K562 (cell line): ENCODE measurements around the gene GNAS-AS1. TPM values are rescaled to one million over a fixed set of nuclear protein-coding genes. Genes with fewer than 3 reads are reported as not detected.

ENCODE experiments used
- ATAC-seq: fragments of 200-7000 bp; cut with Tn5 transposase; 3 replicates; pipeline ENCODE4 v1.9.1; 2020; ENCODE audit warnings: moderate library complexity
- BruUV-seq: library from RNA; stranded (reverse); fragments of 400-500 nt; replicated peaks from 2 replicates; lab custom pipeline; 2021; lab: Mats Ljungman, UMichigan
- CTCF ChIA-PET: fragments of 300-600 bp; formaldehyde crosslinking; extraction: SDS; loops from one replicate; lab custom pipeline; 2021; ENCODE audit warnings: low intra/inter-chr PET ratio; lab: Yijun Ruan, JAX
- POLR2A ChIA-PET: fragments of 300-600, 350-650 bp; sonication (Branson Sonifier 250); formaldehyde crosslinking; extraction: SDS; loops from one replicate; lab custom pipeline; 2021; ENCODE audit warnings: antibody characterized with exemption, inconsistent platforms; lab: Yijun Ruan, JAX
- DNase-seq, 4 experiments: peaks; one replicate each; pipeline versions ENCODE4 v3.0.0 to v3.0.0-alpha.2; 2011 to 2018; ENCODE audit warnings: low spot score in 3 of 4, mixed read lengths in 3 of 4; ENCODE audit errors: extremely low read depth in 1 of 4
- FAIRE-seq: peaks from 2 replicates; lab custom pipeline; 2011; peaks lifted over from hg19 to GRCh38; lab: Jason Lieb, UNC
- H2AFZ ChIP-seq: 2 replicates; pipeline ENCODE4 v1.6.0; 2011; ENCODE audit warnings: low read depth, low read length, control low read depth, inconsistent platforms
- H3K27ac ChIP-seq: fragments of 200-600 bp; 3 replicates; pipeline ENCODE4 v1.8.0; 2011; ENCODE audit warnings: low read depth, mild to moderate bottlenecking, control low read depth, inconsistent platforms, low read length, moderate library complexity, mixed read lengths; ENCODE audit errors: extremely low read depth
- H3K27me3 ChIP-seq, 2 experiments: fragments of 300-600 bp in 1 of 2; 2 replicates in 1 of 2; 3 replicates in 1 of 2; pipeline versions ENCODE4 v1.6.0 to v1.8.0; 2011; ENCODE audit warnings: inconsistent platforms in 2 of 2, low read length in 2 of 2, mild to moderate bottlenecking in 1 of 2, mixed read lengths in 1 of 2, moderate library complexity in 1 of 2; ENCODE audit not compliant: control insufficient read depth in 2 of 2, insufficient read depth in 2 of 2
- H3K36me3 ChIP-seq: fragments of 300-600 bp; 3 replicates; pipeline ENCODE4 v1.8.0; 2011; ENCODE audit warnings: mild to moderate bottlenecking, low read length, inconsistent platforms; ENCODE audit not compliant: control insufficient read depth, insufficient read depth
- H3K4me1 ChIP-seq, 2 experiments: fragments of 200-600 bp in 1 of 2; replicated peaks in 1 of 2; 2 replicates in 1 of 2; 3 replicates in 1 of 2; pipeline versions ENCODE4 v1.5.1 to v1.8.0; 2011; ENCODE audit warnings: inconsistent platforms in 2 of 2, low read length in 2 of 2, mild to moderate bottlenecking in 1 of 2, mixed read lengths in 1 of 2, moderate library complexity in 1 of 2; ENCODE audit not compliant: control insufficient read depth in 2 of 2, insufficient read depth in 2 of 2
- H3K4me2 ChIP-seq: 2 replicates; pipeline ENCODE4 v1.6.1; 2011; ENCODE audit warnings: low read length, control low read depth, inconsistent platforms, mixed read lengths; ENCODE audit not compliant: insufficient read depth
- H3K4me3 ChIP-seq: fragments of 200-600 bp; sonication (generic), shearing (Covaris generic); 2 replicates; pipeline ENCODE4 v1.5.1; 2016; ENCODE audit warnings: control low read depth, inconsistent platforms
- H3K79me2 ChIP-seq: fragments of 200-600 bp; 3 replicates; pipeline ENCODE4 v1.8.0; 2011; ENCODE audit warnings: low read length, inconsistent platforms; ENCODE audit not compliant: control insufficient read depth, insufficient read depth
- H3K9ac ChIP-seq, 2 experiments: 2 replicates each; pipeline versions ENCODE4 v1.6.0 to v1.6.1; 2011; ENCODE audit warnings: low read depth in 2 of 2, low read length in 2 of 2, control low read depth in 1 of 2, inconsistent platforms in 1 of 2, mild to moderate bottlenecking in 1 of 2, mixed read lengths in 1 of 2; ENCODE audit not compliant: insufficient read depth in 1 of 2
- H3K9me1 ChIP-seq: one replicate; pipeline ENCODE4 v1.6.0; 2011; ENCODE audit warnings: inconsistent platforms, mild to moderate bottlenecking, low read length, moderate library complexity; ENCODE audit not compliant: control insufficient read depth, insufficient read depth
- H3K9me3 ChIP-seq: replicated peaks from 2 replicates; pipeline ENCODE4 v1.5.1; 2011; ENCODE audit warnings: low read depth, low read length, inconsistent platforms; ENCODE audit not compliant: control insufficient read depth, insufficient read depth
- H4K20me1 ChIP-seq: replicated peaks from 2 replicates; pipeline ENCODE4 v1.6.1; 2011; ENCODE audit warnings: low read length, inconsistent platforms, mixed read lengths; ENCODE audit not compliant: control insufficient read depth, insufficient read depth
- BRD4 ChIP-seq: fragments of 200-600 bp; sonication (generic); IDR thresholded peaks from 2 replicates; pipeline ENCODE4 v1.6.1; 2017; ENCODE audit warnings: inconsistent platforms
- CBX5 ChIP-seq: IDR thresholded peaks from 2 replicates; pipeline ENCODE4 v1.6.1; 2014; ENCODE audit warnings: low read depth, borderline replicate concordance
- ESRRB ChIP-seq: fragments of 250-450 bp; sonication (Bioruptor Pico); IDR thresholded peaks from 2 replicates; pipeline ENCODE4 v1.5.0; 2020; ENCODE audit warnings: mild to moderate bottlenecking, moderate library complexity, borderline replicate concordance
- NBN ChIP-seq: fragments of 450-650 bp; IDR thresholded peaks from 2 replicates; pipeline ENCODE4 v1.6.1; 2016; ENCODE audit warnings: low read depth, mild to moderate bottlenecking
- NCOA4 ChIP-seq: fragments of 450-650 bp; IDR thresholded peaks from 2 replicates; pipeline ENCODE4 v1.6.1; 2018; ENCODE audit warnings: mild to moderate bottlenecking; ENCODE audit not compliant: partially characterized antibody
- NFIC ChIP-seq: fragments of 450-650 bp; IDR thresholded peaks from 2 replicates; pipeline ENCODE4 v1.6.1; 2017; ENCODE audit warnings: mild to moderate bottlenecking, inconsistent platforms
- OTX1 ChIP-seq: fragments of 450-650 bp; formaldehyde crosslinking; IDR thresholded peaks from 2 replicates; pipeline ENCODE4 v1.4.0; 2022; ENCODE audit warnings: mild to moderate bottlenecking
- POLR2H ChIP-seq: IDR thresholded peaks from 2 replicates; pipeline ENCODE4 v1.6.1; 2016; ENCODE audit warnings: missing genetic modification characterization, low read depth, mild to moderate bottlenecking, control low read depth, missing compliant biosample characterization, moderate library complexity
- RBM22 ChIP-seq: fragments of 200-400 bp; formaldehyde crosslinking; IDR thresholded peaks from 2 replicates; pipeline ENCODE4 v1.6.1; 2018; ENCODE audit warnings: low read length, low read depth; ENCODE audit not compliant: poor library complexity, severe bottlenecking
- SAFB2 ChIP-seq: fragments of 200-400 bp; formaldehyde crosslinking; IDR thresholded peaks from 2 replicates; pipeline ENCODE4 v1.6.1; 2018; ENCODE audit warnings: borderline replicate concordance, low read length, low read depth, moderate library complexity; ENCODE audit not compliant: severe bottlenecking
- THRB ChIP-seq: fragments of 450-650 bp; formaldehyde crosslinking; conservative IDR thresholded peaks from 2 replicates; pipeline ENCODE4 v1.4.0; 2022; ENCODE audit warnings: mild to moderate bottlenecking, missing genetic modification characterization
- XRCC4 ChIP-seq: IDR thresholded peaks from one replicate; pipeline ENCODE4 v1.6.1; 2011; ENCODE audit not compliant: insufficient read depth, insufficient read length; ENCODE audit errors: extremely low read depth
- ZBTB2 ChIP-seq: fragments of 450-650 bp; IDR thresholded peaks from 2 replicates; pipeline ENCODE4 v1.6.1; 2016; ENCODE audit warnings: antibody characterized with exemption
- ZKSCAN3 ChIP-seq: fragments of 250-450 bp; sonication (Bioruptor Pico); IDR thresholded peaks from 2 replicates; pipeline ENCODE4 v1.4.0; 2020
- ZNF134 ChIP-seq: fragments of 250-450 bp; sonication (Bioruptor Pico); conservative IDR thresholded peaks from 2 replicates; pipeline ENCODE4 v1.4.0; 2020
- ZNF253 ChIP-seq: fragments of 250-450 bp; sonication (Bioruptor Pico); conservative IDR thresholded peaks from 2 replicates; pipeline ENCODE4 v1.6.1; 2021; ENCODE audit warnings: mild to moderate bottlenecking
- ZNF511 ChIP-seq: sonication (generic); formaldehyde crosslinking; IDR thresholded peaks from 2 replicates; pipeline ENCODE4 v1.8.0; 2022; ENCODE audit warnings: mild to moderate bottlenecking, missing genetic modification reagents
- WGBS: fragments of 100-300 bp; shearing (Covaris generic); methylation state at CpG from one replicate; pipeline ENCODE4 v1.1.6; 2016; ENCODE audit warnings: low coverage, mixed read lengths; ENCODE audit not compliant: insufficient coverage; ENCODE audit errors: missing lambda C conversion rate; 5-methylcytosine and 5-hydroxymethylcytosine counted together
- in situ Hi-C: fragments of 300-500 bp; cut with MboI; formaldehyde crosslinking; loops from 4 replicates; pipeline ENCODE4 v1.15.0; 2018; ENCODE audit warnings: inconsistent platforms, mixed read lengths
- intact Hi-C: fragments of 100-400 bp; cut with micrococcal nuclease; formaldehyde crosslinking; loops from 2 replicates; pipeline ENCODE4 v1.14.2; 2022
- polyA plus RNA-seq, 8 experiments: library from polyadenylated mRNA; depleted of rRNA in 4 of 8; stranded (reverse) in 5 of 8; unstranded in 3 of 8; fragments of >200 nt; fragmentation: Nextera tagmentation in 2 of 8; fragmentation: Illumina TruSeq in 1 of 8; extraction: Ambion mirVana in 2 of 8; extraction: Trizol in 1 of 8; gene quantifications; 2 replicates each; pipeline versions ENCODE4 v1.2.1 to v1.2.3, GENCODE V29; 2011 to 2014; ENCODE audit warnings: inconsistent platforms in 1 of 8, missing spikeins in 1 of 8
- total RNA-seq, 7 experiments: library from RNA; depleted of rRNA in 6 of 7; stranded (reverse); fragments of >200 nt in 6 of 7; fragmentation: Illumina TruSeq in 2 of 7; extraction: Trizol in 2 of 7; gene quantifications; 2 replicates each; pipeline versions ENCODE4 v1.2.1 to v1.2.3, GENCODE V29; 2011 to 2021; ENCODE audit warnings: low replicate concordance in 1 of 7

Gene GNAS-AS1
- total and polyA plus RNA-seq, 9 of the 15 experiments (the other 6 are each of a cell fraction or from before 2014, with no cell fraction given) = 0.04 to 2.5 (median 0.25) TPM

GRCh38 chr20:58851221-58851968 is 693 bp upstream of the GNAS-AS1 start (continued):
- no peak for TF ChIP-seq ZBTB2

- no peak for ATAC-seq
Observed at GRCh38 chr20:58847463-58847862, 3.2 kb downstream of the GNAS-AS1 start.

More at GRCh38 chr20:58847463-58847862, 3.2 kb downstream of the GNAS-AS1 start:
- intact Hi-C loops (no loop called here), in situ Hi-C loops (loop anchor here (10.0 kb wide), 1 partner anchor 193 kb away; the partner anchor contains the start of gene STX16)
- Histone ChIP-seq H3K36me3 (no peaks in the 10 kb centered on the region), H3K9me3 (no peaks in the 10 kb centered on the region), H2AFZ (no peak overlapping the region), H3K27me3 (peaks cover under 1 to 2% of the 10 kb centered on the region in 2 experiments; a peak in 2 of 5 replicates), H3K9ac (no peak overlapping the region), H3K4me2 (no peak overlapping the region), H3K79me2 (no peaks in the 10 kb centered on the region), H3K27ac (no peak overlapping the region), H3K4me1 (peaks cover 0 to 13% of the 10 kb centered on the region in 2 experiments; a peak in 2 of 5 replicates), H3K4me3 (no peak overlapping the region), H3K9me1 (no peaks in the 10 kb centered on the region), H4K20me1 (no peaks in the 10 kb centered on the region)
- DNase-seq = no peak
- no TSS peak for BruUV-seq
- no peak for FAIRE-seq
- WGBS = 6% methylated on average over 2 of the region's 2 CpGs
- CTCF ChIA-PET = interaction anchor here (0.6 kb wide), 1 partner anchor 14 kb away, joined by 3 read pairs; no protein-coding TSS in a partner anchor
- TF ChIP-seq THRB (CRISPR knock-in tag) (no peak), POLR2H (tag) (no peak), XRCC4 (no peak), SAFB2 (no peak), RBM22 (no peak), NCOA4 (no peak), ZNF511 (CRISPR knock-in tag) (no peak), NFIC (no peak), CBX5 (no peak), NBN (no peak), ZKSCAN3 (CRISPR knock-in tag) (no peak), BRD4 (no peak), ESRRB (CRISPR knock-in tag) (no peak), ZNF253 (CRISPR knock-in tag) (no peak), OTX1 (no peak), ZNF134 (no peak)
- POLR2A ChIA-PET = no interaction called here
